Lung (tissue), 12 donors: Measurements from ENCODE around the gene MAPKAPK2. TPM values are rescaled to one million over a fixed set of nuclear protein-coding genes. Genes with fewer than 3 reads are reported as not detected.
"Not testable (repeated sequence)": the region's sequence is repeated elsewhere in the genome, so short reads cannot be mapped to it uniquely, and the experiment has no call there.

Experiments used
- ATAC-seq: fragments of 200-7000 bp; cut with Tn5 transposase; one replicate; pipeline ENCODE4 v1.9.1; 2020; ENCODE audit warnings: moderate number of reproducible peaks; ENCODE audit not compliant: insufficient read depth, low FRiP score
- DNase-seq, 3 donors: peaks; one replicate each; pipeline ENCODE4 v3.0.0-alpha.2; 2013 to 2017
- H3K27ac ChIP-seq, 2 donors: one replicate each; pipeline ENCODE4 v1.5.1; 2013; ENCODE audit warnings: mild to moderate bottlenecking in 2 of 2, moderate library complexity in 2 of 2, control low read depth in 1 of 2, inconsistent platforms in 1 of 2, low read depth in 1 of 2, low read length in 1 of 2
- H3K27me3 ChIP-seq, 3 donors: one replicate each; pipeline ENCODE4 v1.5.1; 2013; ENCODE audit warnings: low read length in 2 of 3; ENCODE audit not compliant: control insufficient read depth in 3 of 3, insufficient read depth in 3 of 3
- H3K36me3 ChIP-seq, 4 donors: one replicate each; pipeline ENCODE4 v1.5.1; 2013; ENCODE audit warnings: low read length in 4 of 4, mild to moderate bottlenecking in 1 of 4, moderate library complexity in 1 of 4; ENCODE audit not compliant: control insufficient read depth in 4 of 4, insufficient read depth in 4 of 4
- H3K4me1 ChIP-seq, 5 donors: one replicate each; pipeline ENCODE4 v1.5.1; 2013; ENCODE audit warnings: low read length in 5 of 5, mild to moderate bottlenecking in 2 of 5, moderate library complexity in 1 of 5; ENCODE audit not compliant: control insufficient read depth in 5 of 5, insufficient read depth in 5 of 5
- H3K4me3 ChIP-seq: one replicate; pipeline ENCODE4 v1.5.1; 2013; ENCODE audit warnings: mild to moderate bottlenecking, control low read depth, moderate library complexity
- H3K9ac ChIP-seq, 2 donors: one replicate each; pipeline ENCODE4 v1.5.1; 2013; ENCODE audit warnings: low read length in 2 of 2, control low read depth in 1 of 2; ENCODE audit not compliant: insufficient read depth in 1 of 2
- H3K9me3 ChIP-seq, 4 donors: one replicate each; pipeline ENCODE4 v1.5.1; 2013; ENCODE audit warnings: low read length in 3 of 4, mild to moderate bottlenecking in 1 of 4, moderate library complexity in 1 of 4; ENCODE audit not compliant: control insufficient read depth in 4 of 4, insufficient read depth in 3 of 4
- CTCF ChIP-seq: IDR thresholded peaks from 2 replicates; pipeline ENCODE4 v1.5.1; 2012; ENCODE audit warnings: mild to moderate bottlenecking; ENCODE audit errors: control extremely low read depth, extremely low read depth
- WGBS, 2 donors: extraction: QIAGEN DNeasy Blood & Tissue Kit; methylation state at CpG; one replicate each; pipeline ENCODE4 v1.1.7; 2013; 5-methylcytosine and 5-hydroxymethylcytosine counted together
- polyA plus RNA-seq, 2 donors: library from polyadenylated mRNA; stranded (reverse); fragments of 200-250 nt; gene quantifications; one replicate each; pipeline ENCODE4 v1.2.1, GENCODE V29; 2013
- total RNA-seq, 2 donors: library from RNA; depleted of rRNA in 1 of 2; stranded (reverse); fragments of >200 nt in 1 of 2; gene quantifications; one replicate each; pipeline ENCODE4 v1.2.1, GENCODE V29; 2014 to 2021
- donor health status: control.
- donor health status: control.
- donor health status: Bipolar disorder and iron deficiency.
- donor health status: healthy.
- donor health status: DM: yes; HTN: yes; CAD: no.

The MAPKAPK2 gene
- total and polyA plus RNA-seq, 4 donors, result 35.8 to 116 (median 75.1) TPM

- no peak for DNase-seq
- H3K9me3 ChIP-seq, result no peaks in the 10 kb centered on the region
- no peaks in the 10 kb centered on the region for H3K36me3 ChIP-seq
- peak overlapping the region in 1 of 2 donors; percentile 49 for H3K27ac ChIP-seq
- TF ChIP-seq CTCF, result no peak
- no peak overlapping the region for H3K9ac ChIP-seq
- no peaks in the 10 kb centered on the region for H3K27me3 ChIP-seq
- 61 to 67% methylated on average over 4 of the region's 4 CpGs for WGBS, 2 donors
- H3K4me3 ChIP-seq, result no peak overlapping the region
- no peak for ATAC-seq
- H3K4me1 ChIP-seq, result peaks cover 2 to 34% (median 7%) of the 10 kb centered on the region in 5 donors
These were observed 48.0 kb upstream of the MAPKAPK2 start for GRCh38 chr1:206636671-206637070.

DNA sequence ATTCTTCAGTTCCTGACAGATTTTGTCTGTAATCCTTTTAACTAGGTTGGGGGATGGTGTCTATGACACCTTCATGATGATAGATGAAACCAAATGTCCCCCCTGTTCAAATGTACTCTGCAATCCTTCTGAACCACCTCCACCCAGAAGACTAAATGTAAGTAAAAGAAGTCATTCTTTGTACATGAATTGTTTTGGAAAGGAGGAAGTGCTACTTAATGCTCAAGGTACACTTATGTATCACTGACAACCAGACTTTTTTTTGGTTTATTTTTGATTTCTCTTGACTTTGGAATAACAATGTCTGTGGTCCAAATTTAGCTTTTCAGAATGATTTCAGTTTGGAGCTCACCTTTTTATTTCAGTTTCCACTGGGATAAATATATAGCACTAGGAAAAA lies 47.1 kb upstream of the MAPKAPK2 start:
- no peaks in the 10 kb centered on the region for H3K27me3 ChIP-seq
- DNase-seq (no peak), ATAC-seq (no peak)
- H3K9ac ChIP-seq, result no peak overlapping the region
- H3K27ac ChIP-seq, result no peak overlapping the region
- peaks cover 2 to 34% (median 7%) of the 10 kb centered on the region in 5 donors for H3K4me1 ChIP-seq
- H3K36me3 ChIP-seq, result no peaks in the 10 kb centered on the region
- H3K9me3 ChIP-seq, result no peaks in the 10 kb centered on the region
- TF ChIP-seq CTCF, result no peak
- no peak overlapping the region for H3K4me3 ChIP-seq

- H3K9me3 ChIP-seq, H3K27me3 ChIP-seq, H3K36me3 ChIP-seq, H3K9ac ChIP-seq, H3K4me3 ChIP-seq, DNase-seq, H3K27ac ChIP-seq, H3K4me1 ChIP-seq, ATAC-seq: not testable (repeated sequence)
- WGBS, 2 donors, result 55 to 71% methylated on average over 2 of the region's 2 CpGs
These were observed 42.6 kb upstream of the MAPKAPK2 start for GRCh38 chr1:206642074-206642473.

DNA sequence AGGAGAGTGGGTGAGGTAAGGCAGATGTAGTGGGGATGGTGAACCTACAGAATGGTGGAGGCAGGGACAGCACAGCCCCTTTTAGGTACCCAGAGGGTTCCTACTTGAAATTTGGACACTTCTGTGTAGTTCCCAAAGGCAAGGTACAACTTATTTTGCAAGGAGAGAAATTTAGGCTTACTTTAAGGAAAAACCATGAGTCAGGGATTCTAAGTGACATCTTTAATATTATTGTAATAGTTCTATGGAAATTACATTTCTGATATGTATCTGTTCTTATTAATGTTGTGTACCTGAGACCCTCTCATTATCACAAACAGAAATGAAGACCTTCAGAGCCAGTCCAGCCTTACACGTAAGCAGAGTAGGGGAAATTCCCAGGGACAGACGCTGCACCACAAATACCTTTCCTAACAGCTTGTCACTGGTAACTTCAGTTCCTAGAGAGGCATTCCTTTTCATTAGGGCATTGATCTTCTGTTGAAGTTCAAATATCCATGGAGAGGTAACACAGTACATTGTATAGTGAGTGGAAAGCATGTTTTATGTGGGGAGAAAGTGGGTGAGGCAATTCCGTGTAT lies 41.5 kb upstream of the MAPKAPK2 start:
- DNase-seq, result no peak

More for the DNA sequence above, 41.5 kb upstream of the MAPKAPK2 start:
- WGBS, 2 donors, result 70 to 85% methylated on average over 3 of the region's 3 CpGs
- Histone ChIP-seq H3K4me1 (no peaks in the 10 kb centered on the region), H3K9me3 (no peaks in the 10 kb centered on the region), H3K4me3 (no peak overlapping the region), H3K9ac (no peak overlapping the region), H3K27ac (no peak overlapping the region), H3K27me3 (no peaks in the 10 kb centered on the region), H3K36me3 (peaks cover 0 to 13% (median 4%) of the 10 kb centered on the region in 4 donors)
- ATAC-seq, result no peak
- TF ChIP-seq CTCF, result no peak
